ENCODE measurements around the gene FAM98C. TPM values are rescaled to one million over a fixed set of nuclear protein-coding genes. Genes with fewer than 3 reads are reported as not detected.

Gene FAM98C
- total RNA-seq, 2 experiments from 2014 or later: 22.4 to 24.1 TPM

Other genes with a start within 250 kb of the FAM98C start
- under 1 TPM in 1 of 2 experiments, not detected in 1; 0.47 TPM for gene DPF1, start 178.9 kb upstream of the FAM98C start, total RNA-seq
- gene PPP1R14A, start 146.7 kb upstream of the FAM98C start, total RNA-seq: not detected
- gene SPINT2, start 138.5 kb upstream of the FAM98C start, total RNA-seq: 10 to 100 TPM in 1 of 2 experiments, 1 to 10 TPM in 1; 9.3 to 15.6 TPM
- gene C19orf33, start 98.8 kb upstream of the FAM98C start, total RNA-seq: not detected
- 10 to 100 TPM; 69.7 to 76.7 TPM for gene YIF1B, start 87.1 kb upstream of the FAM98C start, total RNA-seq
- gene KCNK6, start 83.2 kb upstream of the FAM98C start, total RNA-seq: 10 to 100 TPM; 10.8 to 13.5 TPM
- 1 to 10 TPM; 4.3 to 7.3 TPM for gene CATSPERG, start 67.3 kb upstream of the FAM98C start, total RNA-seq
- 100 to 1,000 TPM; 164 to 204 TPM for gene PSMD8, start 28.5 kb upstream of the FAM98C start, total RNA-seq
- not detected for gene GGN, start 15.1 kb upstream of the FAM98C start, total RNA-seq
- gene SPRED3, start 14.4 kb upstream of the FAM98C start, total RNA-seq: under 1 TPM; 0.84 to 0.93 TPM
- 1 to 10 TPM; 1.4 to 1.6 TPM for gene RASGRP4, start 23.1 kb downstream of the FAM98C start, total RNA-seq
- gene RYR1, start 30.6 kb downstream of the FAM98C start, total RNA-seq: 1 to 10 TPM; 1.5 to 1.6 TPM
- gene MAP4K1, start 214.9 kb downstream of the FAM98C start, total RNA-seq: 100 to 1,000 TPM; 337 to 497 TPM
- gene EIF3K, start 216.1 kb downstream of the FAM98C start, total RNA-seq: 100 to 1,000 TPM; 281 to 308 TPM
- 100 to 1,000 TPM; 413 to 433 TPM for gene ACTN4, start 244.6 kb downstream of the FAM98C start, total RNA-seq

Data from activated CD8-positive, alpha-beta memory T cell treated with anti-CD3 and anti-CD28 coated beads, Interleukin-2, amount 10 ng/mL, durations not matched to agents 7 days and 5 days (primary cell).